WTC11 (cell line): ENCODE measurements around the gene BRIX1. TPM values are rescaled to one million over a fixed set of nuclear protein-coding genes. Genes with fewer than 3 reads are reported as not detected.

ENCODE experiments used
- ATAC-seq: fragments of 200-7000 bp; cut with Tn5 transposase; 2 replicates; pipeline ENCODE4 v1.10.0; 2021; ENCODE audit warnings: mild to moderate bottlenecking, moderate library complexity
- CTCF ChIA-PET: fragments of 300-600 bp; sonication (Branson Sonifier 250); formaldehyde crosslinking; loops from one replicate; lab custom pipeline; 2021; ENCODE audit warnings: antibody characterized with exemption; lab: Charles Lee
- POLR2A ChIA-PET: fragments of 350-600 bp; sonication (Branson Sonifier 250); formaldehyde crosslinking; loops from one replicate; lab custom pipeline; 2021; ENCODE audit warnings: antibody characterized with exemption; lab: Charles Lee
- DNase-seq: peaks from one replicate; pipeline ENCODE4 v3.0.0; 2021; ENCODE audit warnings: low spot score
- H3K27ac Mint-ChIP-seq: 2 replicates; pipeline ENCODE4 v1.8.0; 2021; ENCODE audit warnings: mixed read lengths
- H3K27me3 Mint-ChIP-seq: 2 replicates; pipeline ENCODE4 v1.8.0; 2021; ENCODE audit warnings: low read depth, mild to moderate bottlenecking, moderate library complexity, mixed read lengths
- H3K36me3 Mint-ChIP-seq: 2 replicates; pipeline ENCODE4 v1.8.0; 2021; ENCODE audit warnings: mixed read lengths
- H3K4me1 Mint-ChIP-seq: 2 replicates; pipeline ENCODE4 v1.8.0; 2022; ENCODE audit warnings: mixed read lengths
- H3K4me3 Mint-ChIP-seq: 2 replicates; pipeline ENCODE4 v1.8.0; 2021; ENCODE audit warnings: mild to moderate bottlenecking, moderate library complexity, mixed read lengths
- H3K9me3 Mint-ChIP-seq: 2 replicates; pipeline ENCODE4 v1.8.0; 2021; ENCODE audit warnings: mixed read lengths
- ARID4B ChIP-seq: sonication (generic); formaldehyde crosslinking; IDR thresholded peaks from 2 replicates; pipeline ENCODE4 v1.8.0; 2023; ENCODE audit warnings: missing genetic modification reagents, mild to moderate bottlenecking, borderline replicate concordance
- ATF3 ChIP-seq: sonication (generic); formaldehyde crosslinking; conservative IDR thresholded peaks from 2 replicates; pipeline ENCODE4 v1.8.1; 2022; ENCODE audit warnings: mild to moderate bottlenecking, missing genetic modification reagents
- CREB1 ChIP-seq: sonication (generic); formaldehyde crosslinking; IDR thresholded peaks from 2 replicates; pipeline ENCODE4 v1.8.0; 2023; ENCODE audit warnings: mild to moderate bottlenecking, missing genetic modification reagents
- E2F4 ChIP-seq: sonication (generic); formaldehyde crosslinking; IDR thresholded peaks from 2 replicates; pipeline ENCODE4 v1.8.1; 2022; ENCODE audit warnings: low read depth, mild to moderate bottlenecking, moderate library complexity, missing genetic modification reagents, borderline replicate concordance
- ELF4 ChIP-seq: sonication (generic); formaldehyde crosslinking; IDR thresholded peaks from 2 replicates; pipeline ENCODE4 v1.8.1; 2022; ENCODE audit warnings: low read depth, mild to moderate bottlenecking, moderate library complexity, missing genetic modification reagents
- EMX1 ChIP-seq: fragments of 250-450 bp; sonication (Bioruptor Pico); IDR thresholded peaks from 2 replicates; pipeline ENCODE4 v1.8.0; 2021; ENCODE audit warnings: mild to moderate bottlenecking
- ETV6 ChIP-seq: sonication (generic); formaldehyde crosslinking; IDR thresholded peaks from 2 replicates; pipeline ENCODE4 v1.8.1; 2022; ENCODE audit warnings: mild to moderate bottlenecking, missing genetic modification reagents
- GTF2I ChIP-seq: fragments of 250-450 bp; sonication (Bioruptor Pico); conservative IDR thresholded peaks from 2 replicates; pipeline ENCODE4 v1.4.0; 2021; ENCODE audit warnings: mild to moderate bottlenecking
- IRF1 ChIP-seq: sonication (generic); formaldehyde crosslinking; IDR thresholded peaks from 2 replicates; pipeline ENCODE4 v1.8.0; 2023; ENCODE audit warnings: missing genetic modification reagents
- KAT7 ChIP-seq: sonication (generic); formaldehyde crosslinking; IDR thresholded peaks from 2 replicates; pipeline ENCODE4 v1.8.1; 2023; ENCODE audit warnings: missing genetic modification reagents, mild to moderate bottlenecking, borderline replicate concordance
- MAX ChIP-seq: sonication (generic); formaldehyde crosslinking; IDR thresholded peaks from 2 replicates; pipeline ENCODE4 v1.8.0; 2022; ENCODE audit warnings: mild to moderate bottlenecking, missing genetic modification reagents
- NFYB ChIP-seq: sonication (generic); formaldehyde crosslinking; conservative IDR thresholded peaks from 2 replicates; pipeline ENCODE4 v1.8.0; 2022; ENCODE audit warnings: low read depth, missing genetic modification reagents
- NR1H2 ChIP-seq: sonication (generic); formaldehyde crosslinking; IDR thresholded peaks from 2 replicates; pipeline ENCODE4 v1.9.0; 2021; ENCODE audit warnings: mild to moderate bottlenecking, moderate library complexity, missing genetic modification reagents
- OVOL2 ChIP-seq: fragments of 250-450 bp; sonication (Bioruptor Pico); IDR thresholded peaks from 2 replicates; pipeline ENCODE4 v1.9.0; 2021; ENCODE audit warnings: mild to moderate bottlenecking, borderline replicate concordance
- SMAD3 ChIP-seq: sonication (generic); formaldehyde crosslinking; IDR thresholded peaks from 2 replicates; pipeline ENCODE4 v1.8.0; 2022; ENCODE audit warnings: missing genetic modification reagents, mild to moderate bottlenecking, borderline replicate concordance
- STAT6 ChIP-seq: sonication (generic); formaldehyde crosslinking; conservative IDR thresholded peaks from 2 replicates; pipeline ENCODE4 v1.8.1; 2023; ENCODE audit warnings: mild to moderate bottlenecking, low read depth, missing genetic modification reagents, moderate library complexity
- TCF7 ChIP-seq: sonication (generic); formaldehyde crosslinking; IDR thresholded peaks from 2 replicates; pipeline ENCODE4 v1.8.0; 2022; ENCODE audit warnings: mild to moderate bottlenecking, low read depth, missing genetic modification reagents, moderate library complexity
- ZMAT4 ChIP-seq: fragments of 250-450 bp; sonication (Bioruptor Pico); IDR thresholded peaks from 2 replicates; pipeline ENCODE4 v1.9.0; 2021; ENCODE audit warnings: mild to moderate bottlenecking
- ZNF121 ChIP-seq: sonication (generic); formaldehyde crosslinking; IDR thresholded peaks from 2 replicates; pipeline ENCODE4 v1.8.0; 2023; ENCODE audit warnings: missing genetic modification reagents
- ZNF138 ChIP-seq: sonication (generic); formaldehyde crosslinking; conservative IDR thresholded peaks from 2 replicates; pipeline ENCODE4 v1.8.1; 2022; ENCODE audit warnings: mild to moderate bottlenecking, moderate library complexity, missing genetic modification reagents
- ZNF232 ChIP-seq: sonication (generic); formaldehyde crosslinking; IDR thresholded peaks from 2 replicates; pipeline ENCODE4 v1.8.0; 2022; ENCODE audit warnings: mild to moderate bottlenecking, missing genetic modification reagents
- ZNF263 ChIP-seq: sonication (generic); formaldehyde crosslinking; IDR thresholded peaks from 2 replicates; pipeline ENCODE4 v1.8.1; 2022; ENCODE audit warnings: low read depth, mild to moderate bottlenecking, moderate library complexity, missing genetic modification reagents
- ZNF416 ChIP-seq: fragments of 250-450 bp; sonication (Bioruptor Pico); IDR thresholded peaks from 2 replicates; pipeline ENCODE4 v1.9.0; 2021; ENCODE audit warnings: mild to moderate bottlenecking, inconsistent platforms
- total RNA-seq: library from RNA; stranded (reverse); gene quantifications from 3 replicates; pipeline ENCODE4 v1.2.3, GENCODE V29; 2021

BRIX1 gene
- total RNA-seq, 1 experiment from 2014 or later = 57.3 TPM

- H3K4me3 Mint-ChIP-seq = no peak overlapping the region
- ChIA-PET POLR2A (no interaction called here), CTCF (interaction anchor here (0.8 kb wide), 1 partner anchor 36 kb away, joined by 4 read pairs; no protein-coding TSS in a partner anchor)
- TF ChIP-seq KAT7 (no peak), E2F4 (CRISPR knock-in tag) (no peak), STAT6 (CRISPR knock-in tag) (no peak), SMAD3 (no peak), ELF4 (CRISPR knock-in tag) (no peak), NFYB (CRISPR knock-in tag) (no peak), ATF3 (no peak), TCF7 (no peak), ZNF263 (no peak), ZNF232 (CRISPR knock-in tag) (no peak), ETV6 (no peak), NR1H2 (CRISPR knock-in tag) (no peak), ZNF138 (CRISPR knock-in tag) (no peak), EMX1 (no peak)
- no peak for DNase-seq
- H3K27me3 Mint-ChIP-seq = no peaks in the 10 kb centered on the region
- peaks cover 20% of the 10 kb centered on the region for H3K36me3 Mint-ChIP-seq
- no peak for ATAC-seq
- H3K4me1 Mint-ChIP-seq = no peaks in the 10 kb centered on the region
- H3K27ac Mint-ChIP-seq = no peak overlapping the region
- H3K9me3 Mint-ChIP-seq = peaks cover 19% of the 10 kb centered on the region
Measured at GRCh38 chr5:34967540-34967939, 52.0 kb downstream of the BRIX1 start.

- Mint-ChIP-seq H3K27ac (no peak overlapping the region), H3K36me3 (peaks cover 20% of the 10 kb centered on the region), H3K4me3 (no peak overlapping the region), H3K4me1 (no peaks in the 10 kb centered on the region), H3K27me3 (no peaks in the 10 kb centered on the region), H3K9me3 (peaks cover 19% of the 10 kb centered on the region)
- POLR2A ChIA-PET = no interaction called here
- CTCF ChIA-PET = no interaction called here
- DNase-seq (no peak), ATAC-seq (no peak)
- TF ChIP-seq MAX (CRISPR knock-in tag) (no peak), GTF2I (CRISPR knock-in tag) (no peak), STAT6 (CRISPR knock-in tag) (no peak), CREB1 (CRISPR knock-in tag) (no peak), EMX1 (no peak), ARID4B (CRISPR knock-in tag) (no peak), TCF7 (no peak), ZNF121 (CRISPR knock-in tag) (no peak), ZMAT4 (no peak), OVOL2 (no peak), IRF1 (no peak), ZNF416 (no peak)
Measured at GRCh38 chr5:34968258-34968657, 52.7 kb downstream of the BRIX1 start.
